UCSD-AML1 (cell line): Measurements from ENCODE around the gene ACO1.
"Not testable (repeated sequence)": the region's sequence is repeated elsewhere in the genome, so short reads cannot be mapped to it uniquely, and the experiment has no call there.

Experiments
- DNase-seq: peaks from one replicate; lab custom pipeline; 2025; ENCODE audit not compliant: unreplicated experiment; lab: John Stamatoyannopoulos, UW

The ACO1 gene

DNA sequence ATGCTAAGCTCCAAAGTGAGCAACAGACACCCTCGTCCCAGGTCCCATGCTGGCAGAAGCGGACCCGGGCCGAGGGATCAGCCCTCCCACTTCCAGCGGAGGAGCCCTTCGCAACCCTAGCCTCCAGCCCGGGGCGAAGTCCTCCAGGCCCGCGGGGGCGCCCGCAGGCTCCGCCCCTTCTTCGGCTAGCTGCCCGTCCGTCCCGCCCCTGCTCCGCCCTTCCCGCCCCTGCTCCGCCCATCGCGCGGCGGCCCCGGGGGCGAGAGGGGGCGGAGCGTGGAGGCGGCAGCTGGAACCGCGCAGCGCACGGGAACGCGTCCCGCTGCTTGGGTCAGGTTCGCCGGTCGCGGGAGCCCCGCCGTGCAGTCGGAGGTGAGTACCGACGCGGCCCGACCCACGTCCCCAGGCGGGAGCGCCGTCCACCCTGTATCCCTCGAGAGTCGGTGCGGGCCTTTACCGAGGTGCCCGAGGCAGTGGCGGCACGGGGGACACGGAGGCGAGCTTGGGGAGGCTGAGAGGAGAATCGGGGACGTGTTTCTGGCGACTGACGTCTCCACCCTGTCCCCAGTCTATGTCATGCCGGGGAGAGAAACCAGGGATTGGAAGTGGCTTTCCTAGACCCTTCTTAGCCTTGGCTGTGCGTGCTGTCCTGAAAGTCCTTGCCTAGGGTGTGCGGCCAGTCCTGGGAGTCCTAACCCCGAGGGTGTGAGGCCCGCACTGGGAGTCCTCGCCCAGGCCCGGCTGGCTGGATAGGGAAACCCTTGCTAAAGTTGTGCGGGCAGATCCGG is at the start of gene ACO1:
ACO1 (plus strand) TSS at position 280 of the 788 bp plus-strand sequence. CDS start 20,864 bp downstream, outside the sequence.
- peak; percentile 93 for DNase-seq

DNA sequence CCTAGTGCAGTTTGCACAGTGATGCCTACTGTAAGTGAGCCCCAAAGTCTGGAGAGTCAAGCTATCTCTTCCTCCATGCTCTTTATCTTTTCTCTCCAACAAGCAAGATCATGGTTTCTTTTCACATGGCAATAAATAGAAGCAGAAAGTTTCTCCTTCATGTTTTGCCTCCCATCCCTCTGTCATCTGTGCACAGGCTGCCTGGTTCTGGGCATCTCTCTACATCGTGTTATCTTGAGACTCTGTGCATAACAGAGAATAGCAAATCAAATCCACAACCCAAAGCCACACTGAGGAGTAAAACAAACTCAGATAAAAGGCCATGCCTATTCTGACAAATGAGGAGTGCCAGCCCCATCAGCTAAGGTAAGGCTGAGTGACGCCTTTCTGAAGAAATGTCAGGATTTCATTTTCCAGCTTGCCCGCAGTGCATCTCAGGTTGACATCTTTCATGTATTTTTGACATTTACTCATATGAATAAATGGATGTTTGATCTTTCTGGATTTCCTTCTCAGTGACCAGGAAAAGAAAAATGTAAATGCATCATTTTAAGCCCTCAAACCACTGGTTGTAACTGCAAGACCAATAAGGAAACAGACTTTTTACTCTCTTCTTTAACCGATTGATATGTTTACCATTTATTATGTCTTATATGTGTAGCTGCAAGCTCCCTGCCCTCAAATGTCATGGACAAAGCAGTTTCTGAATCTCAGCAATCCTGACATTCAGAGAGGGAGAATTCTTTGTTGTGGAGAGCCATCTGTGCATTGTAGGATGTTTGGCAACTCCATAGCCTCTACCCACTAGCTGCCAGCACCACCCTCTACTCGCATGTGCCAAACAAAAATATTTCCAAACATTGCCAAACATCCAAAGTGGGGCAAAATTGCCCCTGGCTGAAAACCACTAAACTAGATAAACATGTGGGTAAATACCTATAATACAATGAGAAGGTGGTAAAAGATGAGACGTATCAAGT is 49.2 kb upstream of the ACO1 start:
- no peak for DNase-seq

DNA sequence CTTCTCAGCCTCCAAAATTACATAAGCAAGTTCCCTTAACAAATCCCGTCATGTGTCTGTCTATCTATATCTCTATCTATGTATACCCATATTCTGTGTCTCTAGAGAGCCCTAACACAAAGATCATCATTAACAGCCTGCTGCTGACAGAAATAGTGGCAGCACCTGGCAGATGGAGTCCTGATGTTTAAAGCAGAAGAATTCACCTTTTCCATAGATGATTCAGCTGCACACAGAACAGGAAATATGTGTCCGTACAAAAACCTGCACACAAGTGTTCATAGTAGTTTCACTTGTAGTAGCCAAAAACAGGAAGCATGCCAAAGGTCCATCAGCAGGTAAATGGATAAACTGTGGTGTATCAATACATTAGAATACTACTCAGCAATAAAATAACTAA is 45.0 kb upstream of the ACO1 start:
- DNase-seq = no peak

DNA sequence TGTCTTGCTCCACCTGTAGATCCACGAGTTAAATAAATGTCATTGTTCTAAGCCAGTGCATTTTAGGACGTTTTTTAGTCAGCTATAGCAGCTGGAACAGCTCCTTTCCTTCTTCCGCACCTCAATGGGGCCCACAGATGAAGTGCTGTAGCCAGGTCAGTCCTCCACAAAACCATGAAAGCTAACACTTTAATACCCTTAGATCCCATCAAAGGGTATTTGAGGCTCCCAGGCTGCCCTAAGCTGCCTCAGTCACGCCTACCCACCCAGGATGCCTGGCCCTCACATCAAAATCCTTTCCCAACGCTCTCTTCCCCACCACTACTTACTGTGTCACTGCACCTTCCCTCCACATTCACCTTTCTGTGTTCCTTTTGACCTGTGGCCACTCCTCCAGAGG is 44.1 kb upstream of the ACO1 start:
- peak; percentile 5 for DNase-seq

DNA sequence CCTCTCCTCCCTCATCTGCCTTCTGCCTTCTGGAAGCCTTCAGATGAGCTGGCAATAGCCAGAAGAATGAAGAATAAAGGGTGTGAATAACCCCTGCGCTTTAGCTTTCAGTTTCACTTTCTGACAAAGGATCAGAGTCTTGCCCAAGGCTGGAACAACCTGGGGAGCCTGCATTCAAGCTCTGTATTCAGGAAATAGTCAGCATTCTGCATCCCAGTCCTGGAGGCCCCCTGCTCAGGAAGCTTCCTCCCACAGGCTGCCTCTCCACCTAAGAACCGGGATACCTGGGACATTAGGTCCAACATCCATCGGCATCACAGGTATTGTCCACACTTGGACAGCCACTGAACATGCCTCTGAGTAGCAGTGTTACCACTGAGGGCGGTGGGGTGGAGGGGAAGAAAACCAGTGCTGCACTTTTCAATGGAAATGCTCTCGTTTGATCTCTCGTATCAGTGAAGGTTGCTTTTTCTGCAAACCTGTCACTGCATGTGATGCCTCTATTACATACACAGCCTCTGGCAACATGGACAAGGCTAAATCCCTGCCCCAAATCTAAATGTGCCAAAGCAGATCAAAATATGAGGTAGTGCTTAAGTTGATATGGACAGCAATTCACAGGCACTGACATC is 39.8 kb upstream of the ACO1 start:
- peak; percentile 10 for DNase-seq

DNA sequence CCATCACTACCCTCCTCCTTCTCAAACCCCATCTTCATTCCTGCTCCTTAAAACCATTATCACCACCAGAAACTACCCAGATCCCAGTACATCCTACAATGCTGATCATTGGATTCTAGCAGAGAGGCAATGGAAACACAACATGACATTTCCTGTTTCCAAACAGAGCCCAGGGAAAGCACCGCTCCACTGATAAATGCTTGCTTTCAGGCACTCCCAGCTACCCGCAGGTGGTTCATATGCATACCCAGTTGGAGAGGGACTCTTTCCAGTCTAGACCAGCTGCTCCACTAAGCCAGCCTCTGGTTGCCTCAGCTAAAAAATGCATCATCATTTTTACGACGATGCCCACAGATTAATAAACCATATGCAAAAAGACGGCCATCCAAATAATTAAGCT is 39.2 kb upstream of the ACO1 start:
- no peak for DNase-seq

DNA sequence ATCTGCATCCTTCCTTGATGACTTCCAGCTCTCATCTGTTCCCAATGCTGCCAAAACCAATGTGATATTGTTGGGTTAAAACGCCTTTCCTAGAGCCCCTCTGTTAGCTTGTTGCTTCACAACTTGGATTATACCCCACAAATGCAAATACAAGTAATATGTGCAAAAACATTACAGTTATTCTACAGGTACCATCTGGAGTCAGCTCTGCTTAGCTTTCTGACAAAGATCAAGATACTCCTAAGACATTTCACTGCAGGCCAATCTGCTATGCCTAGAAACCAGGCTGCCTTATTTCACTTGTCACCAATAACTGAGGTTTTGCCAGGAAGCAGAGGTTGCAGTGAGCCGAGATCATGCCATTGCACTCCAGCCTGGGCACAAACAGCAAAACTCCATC is 36.9 kb upstream of the ACO1 start:
- no peak for DNase-seq

DNA sequence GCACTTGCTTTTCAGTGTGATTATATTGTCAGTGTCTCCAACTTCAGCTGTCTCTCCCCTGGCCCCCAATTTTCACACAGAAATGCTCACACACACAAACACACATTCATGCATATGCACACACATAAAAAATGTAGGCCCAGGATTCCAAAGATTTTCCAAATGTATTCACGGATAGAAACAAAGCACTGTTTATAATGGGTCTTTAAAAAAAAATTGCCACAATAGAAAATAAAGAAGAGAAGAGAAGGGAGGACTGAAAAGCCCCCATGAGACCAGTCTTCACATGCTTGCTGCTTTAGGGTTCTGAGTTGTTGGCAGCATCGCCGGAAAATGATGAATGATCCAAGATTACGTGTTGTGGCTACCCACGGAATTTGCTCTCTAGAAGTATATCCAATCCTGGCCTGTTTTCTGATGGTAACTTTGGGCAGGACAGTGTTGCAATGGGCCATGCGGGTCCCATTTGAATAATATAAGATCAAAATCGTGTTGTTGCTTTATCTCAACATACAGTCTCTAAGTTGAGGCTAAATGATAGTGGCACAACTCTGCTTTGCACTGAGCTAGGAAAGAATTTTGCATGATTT is 36.2 kb upstream of the ACO1 start:
- DNase-seq = no peak

DNA sequence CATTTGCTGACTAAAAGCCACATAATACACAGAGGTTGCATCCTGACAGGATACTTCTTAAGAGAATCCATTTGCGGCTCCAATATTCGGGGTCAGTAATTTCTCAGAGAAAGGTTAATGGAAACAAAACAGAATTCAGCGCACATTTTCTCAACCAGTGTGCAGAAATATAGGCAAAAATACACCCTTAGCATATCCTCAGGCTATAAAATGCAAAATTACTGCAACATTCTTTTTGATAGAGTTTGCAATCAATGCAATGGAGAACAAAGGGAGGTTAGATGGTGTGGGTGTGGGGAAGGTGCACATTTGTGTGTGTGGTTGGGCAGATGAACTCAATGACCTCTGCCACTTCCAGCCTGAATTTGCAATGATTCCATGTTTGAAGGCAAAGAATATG is 35.4 kb upstream of the ACO1 start:
- no peak for DNase-seq

DNA sequence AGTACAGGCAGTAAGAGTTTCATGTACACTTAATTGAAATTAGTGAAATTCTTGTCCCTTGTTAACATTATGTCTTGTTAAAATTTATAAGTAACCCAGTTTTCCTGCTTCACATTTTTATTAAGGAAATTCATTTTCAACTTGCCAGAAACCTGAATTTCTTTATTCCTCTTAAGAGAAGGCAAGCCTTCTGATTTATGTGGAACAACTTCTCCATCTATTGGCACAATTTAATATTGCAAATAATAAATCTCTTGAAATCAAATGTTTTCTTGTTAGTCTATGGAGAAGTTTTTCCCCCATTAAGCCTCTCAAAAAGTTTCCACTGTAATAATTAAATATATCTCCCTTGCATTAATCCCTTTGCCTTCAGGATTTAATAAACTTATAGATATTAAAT is 33.8 kb upstream of the ACO1 start:
- no peak for DNase-seq

DNA sequence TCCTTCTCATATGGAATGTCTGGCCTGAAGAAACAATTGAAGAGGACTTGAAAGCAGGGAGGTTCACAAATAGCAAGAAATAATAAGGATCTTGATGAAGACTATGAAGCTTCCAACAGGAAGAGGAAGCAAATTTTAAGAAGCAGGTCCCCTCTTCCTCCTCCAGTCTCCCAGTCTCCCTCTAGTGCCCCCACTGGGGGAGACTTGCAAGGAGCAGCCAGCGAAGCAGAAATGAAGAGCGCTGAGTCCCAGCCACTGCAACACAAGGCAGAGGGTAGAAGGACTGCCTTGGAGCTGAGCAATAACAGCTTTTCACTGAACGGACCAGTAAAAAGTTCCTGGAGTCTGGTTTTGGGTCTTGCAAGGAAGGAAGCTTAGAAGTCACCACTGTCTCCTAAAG is 32.6 kb upstream of the ACO1 start:
- peak; percentile 12 for DNase-seq

DNA sequence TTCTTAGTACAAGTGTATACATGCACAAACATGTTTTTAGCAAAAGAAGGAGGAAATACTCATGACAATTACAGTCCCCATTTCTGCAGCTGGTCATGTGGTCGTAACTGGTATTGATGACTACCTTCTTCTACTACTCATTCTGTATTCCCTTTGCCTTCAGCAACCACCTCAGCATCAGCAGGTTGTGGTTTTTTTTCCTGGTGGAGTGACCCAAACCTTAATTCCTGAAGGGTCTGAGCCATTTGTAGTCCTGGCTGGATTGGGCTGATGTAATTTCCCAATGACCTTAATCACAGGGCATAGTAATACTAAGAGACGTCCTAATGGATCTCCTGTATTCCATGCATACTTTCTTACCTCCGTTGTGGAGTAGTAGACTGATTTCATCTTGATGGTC is 31.0 kb upstream of the ACO1 start:
- DNase-seq = not testable (repeated sequence)

DNA sequence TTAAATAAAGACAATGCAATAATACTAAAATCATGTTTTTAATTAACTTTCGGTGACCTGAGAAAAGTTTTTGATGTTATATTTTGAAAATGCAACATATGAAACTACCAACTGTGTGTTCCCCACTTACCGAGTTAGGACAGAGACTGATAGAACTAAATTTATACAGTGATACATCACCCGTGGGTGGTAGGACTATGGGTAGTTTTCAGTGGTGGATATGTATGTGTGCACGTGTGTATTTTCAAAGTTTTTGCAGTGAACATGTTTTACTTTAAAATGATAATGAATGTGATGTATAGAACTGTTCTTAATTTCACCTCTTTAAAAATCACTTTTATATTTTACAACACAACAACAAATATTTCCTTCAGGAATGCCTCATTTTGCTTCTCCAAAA is 25.0 kb upstream of the ACO1 start:
- DNase-seq = no peak

DNA sequence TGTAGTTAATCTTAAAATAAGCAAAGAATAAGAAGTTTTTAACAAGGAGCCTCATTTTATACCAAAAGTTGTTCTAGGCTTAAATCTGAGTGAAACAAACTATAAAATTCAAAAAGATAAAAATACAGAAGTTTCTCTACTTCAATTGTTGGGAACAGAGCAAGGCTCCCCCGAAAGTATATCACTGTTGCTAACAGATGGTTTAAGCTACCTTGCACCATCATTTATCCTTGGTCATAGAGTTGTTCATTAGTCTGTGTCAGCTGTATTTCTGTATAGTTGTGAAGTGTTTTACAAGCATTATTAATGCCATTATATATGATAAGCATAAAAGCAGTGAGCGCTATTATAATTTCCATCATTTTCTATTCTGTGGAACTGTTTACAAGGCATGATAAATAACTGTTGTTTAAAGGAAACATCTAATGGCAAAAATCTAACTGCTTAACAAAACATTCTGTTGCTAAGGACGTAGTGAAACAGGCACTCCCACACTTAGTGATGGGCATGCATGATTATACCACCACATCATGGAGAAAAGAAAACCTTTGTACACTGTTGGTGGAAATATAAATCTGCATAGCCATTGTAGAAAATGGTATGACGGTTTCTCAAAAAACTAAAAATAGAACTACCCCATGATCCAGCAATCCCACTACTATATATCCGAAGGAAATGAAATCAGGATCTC is 23.3 kb upstream of the ACO1 start:
- no peak for DNase-seq

DNA sequence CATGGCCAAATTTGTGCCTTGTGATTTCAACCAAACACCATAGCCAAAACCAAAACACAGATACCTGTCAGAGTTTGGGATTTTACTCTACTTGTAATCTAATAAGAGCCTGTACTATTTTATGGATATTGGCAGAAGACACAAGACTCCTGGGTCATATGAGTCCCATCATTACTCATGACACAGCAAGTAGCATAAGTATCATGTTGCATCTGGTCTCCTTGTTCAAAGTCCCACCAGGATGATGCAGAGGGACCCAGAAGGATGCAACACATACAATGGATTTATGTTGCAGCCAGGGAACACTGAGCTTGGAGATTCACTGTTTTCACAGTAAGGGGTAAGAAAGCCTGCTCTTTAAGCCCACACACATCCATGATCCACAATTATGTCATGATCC is 13.2 kb upstream of the ACO1 start:
- no peak for DNase-seq

DNA sequence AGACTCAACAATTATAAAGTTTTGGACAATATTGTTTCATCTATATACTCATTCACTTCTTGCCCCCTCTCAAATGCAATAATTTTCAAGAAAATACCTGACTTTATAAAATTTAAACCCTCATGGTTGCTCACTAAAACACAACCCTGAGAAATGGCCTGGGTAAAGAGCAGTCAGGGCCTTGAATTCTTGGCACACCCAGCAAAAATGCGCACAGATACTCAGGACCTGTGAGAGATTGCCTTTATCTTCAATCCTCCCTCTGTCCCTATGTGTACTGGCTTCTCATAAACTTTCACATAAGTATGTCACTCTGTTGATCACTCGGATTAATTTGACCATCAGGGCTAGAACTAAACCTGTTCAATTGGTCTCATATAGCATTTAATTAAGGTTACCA is 12.8 kb upstream of the ACO1 start:
- no peak for DNase-seq

DNA sequence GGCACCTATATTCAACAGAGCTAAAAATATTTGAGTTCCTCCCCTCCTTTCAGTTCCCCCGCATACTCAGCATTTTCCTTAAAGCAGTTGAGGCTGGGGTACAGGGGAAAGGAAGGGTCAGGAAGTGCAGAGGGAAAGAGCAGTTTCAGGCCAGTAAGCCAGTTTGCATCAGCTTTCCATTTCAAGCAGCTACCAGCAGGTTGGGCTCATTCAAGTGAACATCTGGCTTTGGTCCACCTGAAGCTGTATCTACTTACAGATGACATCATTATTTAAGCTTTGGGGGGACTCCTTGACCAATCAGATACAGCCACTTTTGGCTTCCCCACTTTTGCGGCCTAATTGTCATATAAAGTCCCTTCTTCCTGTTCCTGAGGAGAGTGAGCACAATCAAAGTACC is 8.2 kb upstream of the ACO1 start:
- DNase-seq = no peak

DNA sequence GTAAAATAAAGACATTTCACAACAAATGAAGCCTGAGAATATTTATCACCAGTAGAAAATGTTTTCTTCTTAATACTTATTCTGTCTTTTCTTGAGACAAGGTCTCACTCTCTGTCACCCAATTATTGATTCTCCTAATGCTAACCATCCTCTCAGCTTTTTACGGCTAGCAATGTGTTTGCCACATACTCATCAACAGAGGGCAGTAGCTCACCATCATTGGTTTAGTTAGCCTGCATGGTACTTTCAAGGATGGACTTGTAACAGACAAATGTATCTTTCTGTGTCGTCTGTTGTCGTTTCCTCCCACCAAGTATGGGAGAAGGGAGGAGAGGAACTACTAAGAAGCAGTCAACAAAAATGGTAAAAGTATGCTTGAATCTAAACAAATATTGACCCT is 5.9 kb upstream of the ACO1 start:
- no peak for DNase-seq

DNA sequence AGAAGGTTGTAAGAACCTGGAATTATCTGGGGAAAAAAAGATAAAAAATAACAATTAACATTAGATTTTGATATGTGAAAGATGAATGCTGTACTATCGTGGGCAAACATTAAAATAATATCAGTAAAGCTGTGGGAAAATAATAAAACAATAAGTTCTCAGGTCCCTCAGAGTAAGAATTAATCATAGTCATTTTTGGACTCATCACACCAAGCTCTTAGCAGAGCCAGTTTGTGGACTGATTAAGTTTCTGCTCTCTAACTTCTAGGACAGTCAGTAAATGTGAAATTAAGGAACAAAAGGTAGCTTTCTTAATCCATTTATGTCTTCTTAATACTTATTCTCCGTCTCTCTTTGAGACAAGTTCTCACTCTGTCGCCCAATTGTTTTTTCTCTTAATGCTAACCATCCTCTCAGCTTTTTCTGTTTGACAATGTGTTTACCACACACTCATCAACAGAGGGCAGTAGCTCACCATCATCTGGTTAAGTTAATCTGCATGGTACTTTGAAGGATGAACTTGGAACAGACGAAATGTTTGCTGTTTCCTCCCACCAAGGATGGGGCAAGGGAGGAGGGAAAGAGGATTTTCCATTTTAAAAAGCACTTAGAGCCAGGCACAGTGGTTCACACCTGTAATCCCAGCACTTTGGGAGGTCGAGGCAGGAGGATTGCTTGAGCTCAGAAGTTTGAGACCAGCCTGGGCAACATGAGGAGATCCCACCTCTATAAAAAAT is 5.3 kb upstream of the ACO1 start:
- DNase-seq = peak; percentile 7

DNA sequence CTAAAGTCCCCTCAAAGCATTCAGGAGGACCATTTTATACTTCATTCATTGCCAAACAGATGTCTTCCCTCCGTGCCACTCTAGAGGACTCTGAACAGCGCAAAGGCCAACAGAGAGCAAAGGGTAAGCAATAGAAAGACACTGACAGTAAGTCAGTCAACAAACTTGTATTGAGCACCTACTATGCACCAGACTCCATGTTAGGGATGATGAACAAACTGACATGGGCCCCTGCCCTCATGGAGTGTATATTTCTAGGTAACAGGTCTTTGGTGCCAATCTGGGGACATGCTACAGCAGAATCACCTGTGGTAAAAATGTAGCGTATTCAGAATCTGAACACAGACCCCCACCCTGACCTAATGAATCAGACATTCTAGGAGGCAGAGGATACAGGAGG is 3.5 kb upstream of the ACO1 start:
- DNase-seq = no peak
